Measurements from ENCODE around the gene ACOT12.

DNA sequence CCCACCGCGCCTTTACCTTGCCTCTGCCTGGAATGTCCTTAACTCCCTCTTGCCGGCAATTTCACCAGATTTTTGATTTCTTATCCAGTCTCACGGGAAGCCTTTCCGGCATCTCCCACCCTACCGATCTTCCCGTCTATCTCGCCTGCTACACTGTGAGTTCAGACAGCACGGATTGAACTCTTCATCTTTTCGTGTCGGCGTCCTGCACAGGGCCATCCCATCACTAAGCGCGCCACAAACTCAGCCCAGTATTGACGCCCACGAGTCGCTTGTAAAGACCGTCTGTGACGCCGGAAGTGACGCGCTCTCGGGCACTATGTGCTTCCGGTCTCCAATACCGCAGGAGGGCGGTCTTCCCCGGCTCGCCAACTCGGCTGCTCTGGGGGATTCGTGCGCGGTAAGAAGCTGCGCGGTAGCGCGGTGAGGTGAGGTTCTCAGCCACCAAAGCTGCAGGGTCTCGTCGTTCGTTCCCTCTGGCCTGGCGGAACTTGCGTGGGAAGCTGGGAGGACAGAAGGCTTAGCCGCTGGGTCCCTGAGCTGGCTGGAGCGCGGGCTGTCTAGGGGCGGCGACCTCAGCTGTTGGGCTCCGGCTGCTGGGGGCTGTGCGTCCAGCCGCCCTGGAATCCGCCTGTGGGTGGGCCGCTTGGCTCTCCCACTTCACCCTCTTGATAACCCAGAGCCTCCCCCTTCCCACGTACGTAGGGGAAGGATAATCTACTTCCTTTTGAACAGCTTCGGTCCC lies 92.5 kb downstream of the ACOT12 start, which contains the start of gene ZCCHC9:
- TF ChIP-seq, protein P1, sequence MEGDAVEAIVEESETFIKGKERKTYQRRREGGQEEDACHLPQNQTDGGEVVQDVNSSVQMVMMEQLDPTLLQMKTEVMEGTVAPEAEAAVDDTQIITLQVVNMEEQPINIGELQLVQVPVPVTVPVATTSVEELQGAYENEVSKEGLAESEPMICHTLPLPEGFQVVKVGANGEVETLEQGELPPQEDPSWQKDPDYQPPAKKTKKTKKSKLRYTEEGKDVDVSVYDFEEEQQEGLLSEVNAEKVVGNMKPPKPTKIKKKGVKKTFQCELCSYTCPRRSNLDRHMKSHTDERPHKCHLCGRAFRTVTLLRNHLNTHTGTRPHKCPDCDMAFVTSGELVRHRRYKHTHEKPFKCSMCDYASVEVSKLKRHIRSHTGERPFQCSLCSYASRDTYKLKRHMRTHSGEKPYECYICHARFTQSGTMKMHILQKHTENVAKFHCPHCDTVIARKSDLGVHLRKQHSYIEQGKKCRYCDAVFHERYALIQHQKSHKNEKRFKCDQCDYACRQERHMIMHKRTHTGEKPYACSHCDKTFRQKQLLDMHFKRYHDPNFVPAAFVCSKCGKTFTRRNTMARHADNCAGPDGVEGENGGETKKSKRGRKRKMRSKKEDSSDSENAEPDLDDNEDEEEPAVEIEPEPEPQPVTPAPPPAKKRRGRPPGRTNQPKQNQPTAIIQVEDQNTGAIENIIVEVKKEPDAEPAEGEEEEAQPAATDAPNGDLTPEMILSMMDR (IDR thresholded peaks at IDR 0.05), result peak; percentile 22 to 61 (median 30)
- TF ChIP-seq POLR2A (IDR thresholded peaks at IDR 0.05), result peak; percentile 73 to 83

Data from uterus (tissue), 2 donors.